ENCODE measurements around the gene LRRC36. TPM values are rescaled to one million over a fixed set of nuclear protein-coding genes. Genes with fewer than 3 reads are reported as not detected.
A peak's percentile ranks its signal among the peaks of the same experiment; 100 is the strongest.
"Not testable (repeated sequence)": the region's sequence is repeated elsewhere in the genome, so short reads cannot be mapped to it uniquely, and the experiment has no call there.

Gene LRRC36
- total RNA-seq, 1 donor from 2014 or later: not detected

- no peak for TF ChIP-seq CTCF (IDR thresholded peaks at IDR 0.05; ENCODE audit: insufficient read depth, low read length, severe bottlenecking)
- Histone ChIP-seq H3K4me3 (ENCODE audit: low read depth, low read length) (no peak overlapping the region), H3K27me3 (ENCODE audit: control insufficient read depth, insufficient read depth, low read length) (no peaks in the 10 kb centered on the region), H3K36me3 (ENCODE audit: control insufficient read depth, insufficient read depth, low read length) (no peaks in the 10 kb centered on the region)
- no peak for DNase-seq (ENCODE audit: low read depth)
- FAIRE-seq: no peak
Measured at GRCh38 chr16:67407788-67408452, 81.3 kb downstream of the LRRC36 start.

GRCh38 chr16:67409631-67410030 lies 83.0 kb downstream of the LRRC36 start:
- no peak overlapping the region for H3K4me3 ChIP-seq (ENCODE audit: low read depth, low read length)
- DNase-seq (ENCODE audit: low read depth): no peak
- FAIRE-seq: no peak
- no peak for TF ChIP-seq CTCF (IDR thresholded peaks at IDR 0.05; ENCODE audit: insufficient read depth, low read length, severe bottlenecking)
- no peaks in the 10 kb centered on the region for H3K36me3 ChIP-seq (ENCODE audit: control insufficient read depth, insufficient read depth, low read length)
- H3K27me3 ChIP-seq (ENCODE audit: control insufficient read depth, insufficient read depth, low read length): no peaks in the 10 kb centered on the region

- no peak for FAIRE-seq
- no peak for TF ChIP-seq CTCF (IDR thresholded peaks at IDR 0.05; ENCODE audit: insufficient read depth, low read length, severe bottlenecking)
- H3K36me3 ChIP-seq (ENCODE audit: control insufficient read depth, insufficient read depth, low read length): no peaks in the 10 kb centered on the region
- H3K4me3 ChIP-seq (ENCODE audit: low read depth, low read length): no peak overlapping the region
- DNase-seq (ENCODE audit: low read depth): no peak
- H3K27me3 ChIP-seq (ENCODE audit: control insufficient read depth, insufficient read depth, low read length): no peaks in the 10 kb centered on the region
Measured at GRCh38 chr16:67411339-67411738, 84.7 kb downstream of the LRRC36 start.

- no peaks in the 10 kb centered on the region for H3K36me3 ChIP-seq (ENCODE audit: control insufficient read depth, insufficient read depth, low read length)
- no peak overlapping the region for H3K4me3 ChIP-seq (ENCODE audit: low read depth, low read length)
- FAIRE-seq: no peak
- DNase-seq (ENCODE audit: low read depth): no peak
- no peak for TF ChIP-seq CTCF (IDR thresholded peaks at IDR 0.05; ENCODE audit: insufficient read depth, low read length, severe bottlenecking)
- no peaks in the 10 kb centered on the region for H3K27me3 ChIP-seq (ENCODE audit: control insufficient read depth, insufficient read depth, low read length)
Measured at GRCh38 chr16:67412294-67412693, 85.7 kb downstream of the LRRC36 start.

GRCh38 chr16:67413978-67414911 lies 87.6 kb downstream of the LRRC36 start:
- DNase-seq (ENCODE audit: low read depth) (no peak), FAIRE-seq (no peak)
- TF ChIP-seq CTCF (IDR thresholded peaks at IDR 0.05; ENCODE audit: insufficient read depth, low read length, severe bottlenecking): no peak

GRCh38 chr16:67415421-67415820 lies 88.8 kb downstream of the LRRC36 start:
- not testable (repeated sequence) for H3K36me3 ChIP-seq (ENCODE audit: control insufficient read depth, insufficient read depth, low read length); DNase-seq (ENCODE audit: low read depth); H3K27me3 ChIP-seq (ENCODE audit: control insufficient read depth, insufficient read depth, low read length); FAIRE-seq
- H3K4me3 ChIP-seq (ENCODE audit: low read depth, low read length): peak overlapping the region; percentile 66

More at GRCh38 chr16:67413978-67414911, 87.6 kb downstream of the LRRC36 start:
- Histone ChIP-seq H3K27me3 (ENCODE audit: control insufficient read depth, insufficient read depth, low read length) (no peaks in the 10 kb centered on the region), H3K4me3 (ENCODE audit: low read depth, low read length) (no peak overlapping the region), H3K36me3 (ENCODE audit: control insufficient read depth, insufficient read depth, low read length) (no peaks in the 10 kb centered on the region)
